Neural cell (in vitro differentiated cells): ENCODE measurements around the gene GABBR2. TPM values are rescaled to one million over a fixed set of nuclear protein-coding genes. Genes with fewer than 3 reads are reported as not detected.

Source experiments
- H2AFZ ChIP-seq: fragments of 200-600, 300-800 bp; sonication (generic), shearing (Covaris generic); 2 replicates; pipeline ENCODE4 v1.6.0; 2014; ENCODE audit warnings: low read depth, mild to moderate bottlenecking, antibody characterized with exemption, low read length, moderate library complexity
- H3F3A ChIP-seq: fragments of 200-600 bp; shearing (Covaris generic); 2 replicates; pipeline ENCODE4 v1.6.1; 2016; ENCODE audit warnings: mild to moderate bottlenecking, moderate library complexity, mixed read lengths, antibody characterized with exemption, low read length; ENCODE audit not compliant: insufficient read depth, poor library complexity, severe bottlenecking
- H3K27ac ChIP-seq: fragments of 200-600, 300-800 bp; sonication (generic), shearing (Covaris generic); 2 replicates; pipeline ENCODE4 v1.5.1; 2014; ENCODE audit warnings: mild to moderate bottlenecking, low read length, moderate library complexity
- H3K27me3 ChIP-seq: fragments of 300-800, 200-600 bp; sonication (generic), shearing (Covaris generic); 2 replicates; pipeline ENCODE4 v1.6.0; 2014; ENCODE audit warnings: mild to moderate bottlenecking, low read depth, low read length, moderate library complexity; ENCODE audit not compliant: insufficient read depth
- H3K36me3 ChIP-seq: fragments of 300-800, 200-600 bp; sonication (generic), shearing (Covaris generic); 2 replicates; pipeline ENCODE4 v1.5.1; 2014; ENCODE audit warnings: mild to moderate bottlenecking, antibody characterized with exemption, low read length, moderate library complexity; ENCODE audit not compliant: insufficient read depth
- H3K4me2 ChIP-seq: fragments of 300-800, 200-600 bp; sonication (generic), shearing (Covaris generic); 2 replicates; pipeline ENCODE4 v1.6.0; 2014; ENCODE audit warnings: mild to moderate bottlenecking, low read length
- H3K4me3 ChIP-seq: fragments of 300-800, 200-600 bp; sonication (generic), shearing (Covaris generic); 2 replicates; pipeline ENCODE4 v1.5.1; 2014; ENCODE audit warnings: mild to moderate bottlenecking, low read length, moderate library complexity
- H3K79me2 ChIP-seq: fragments of 200-600 bp; shearing (Covaris generic); replicated peaks from 2 replicates; pipeline ENCODE4 v1.6.0; 2014; ENCODE audit warnings: mild to moderate bottlenecking, low read length, moderate library complexity; ENCODE audit not compliant: insufficient read depth
- H3K9ac ChIP-seq: fragments of 300-800, 200-600 bp; sonication (generic), shearing (Covaris generic); 2 replicates; pipeline ENCODE4 v1.6.1; 2016; ENCODE audit warnings: mild to moderate bottlenecking, low read length, mixed read lengths
- H3K9me2 ChIP-seq: fragments of 200-600 bp; shearing (Covaris generic); 2 replicates; pipeline ENCODE4 v1.6.1; 2016; ENCODE audit warnings: mild to moderate bottlenecking, low read length, mixed read lengths; ENCODE audit not compliant: insufficient read depth
- H3K9me3 ChIP-seq: fragments of 200-600, 300-800 bp; sonication (generic), shearing (Covaris generic); 2 replicates; pipeline ENCODE4 v1.6.1; 2016; ENCODE audit warnings: mild to moderate bottlenecking, mixed run types, low read length, moderate library complexity, mixed read lengths
- H4K20me1 ChIP-seq: fragments of 200-600 bp; shearing (Covaris generic); 2 replicates; pipeline ENCODE4 v1.6.1; 2016; ENCODE audit warnings: mild to moderate bottlenecking, mixed run types; ENCODE audit not compliant: insufficient read depth
- CTCF ChIP-seq: fragments of 450-650 bp; IDR thresholded peaks from 2 replicates; pipeline ENCODE4 v1.5.1; 2014; ENCODE audit warnings: antibody characterized with exemption, mild to moderate bottlenecking, moderate library complexity; ENCODE audit not compliant: poor library complexity, severe bottlenecking
- EP300 ChIP-seq: fragments of 450-650 bp; conservative IDR thresholded peaks from 2 replicates; pipeline ENCODE4 v1.6.1; 2014; ENCODE audit warnings: antibody characterized with exemption, mild to moderate bottlenecking, moderate library complexity; ENCODE audit not compliant: poor library complexity, severe bottlenecking
- EZH2 ChIP-seq: fragments of 200-600, 300-800 bp; shearing (Covaris generic), sonication (generic); IDR thresholded peaks from 2 replicates; pipeline ENCODE4 v1.6.1; 2014; ENCODE audit warnings: antibody characterized with exemption, low read length, borderline replicate concordance, mild to moderate bottlenecking; ENCODE audit not compliant: insufficient read depth, poor library complexity, severe bottlenecking
- MXI1 ChIP-seq: fragments of 450-650 bp; conservative IDR thresholded peaks from 2 replicates; pipeline ENCODE4 v1.6.1; 2014; ENCODE audit warnings: antibody characterized with exemption, mild to moderate bottlenecking; ENCODE audit not compliant: poor library complexity, severe bottlenecking
- POLR2AphosphoS5 ChIP-seq: IDR thresholded peaks from 2 replicates; pipeline ENCODE4 v1.6.1; 2012
- RAD21 ChIP-seq: fragments of 450-650 bp; conservative IDR thresholded peaks from 2 replicates; pipeline ENCODE4 v1.6.1; 2014; ENCODE audit warnings: antibody characterized with exemption, mild to moderate bottlenecking, moderate library complexity
- SMC3 ChIP-seq: fragments of 450-650 bp; conservative IDR thresholded peaks from 2 replicates; pipeline ENCODE4 v1.6.1; 2014; ENCODE audit warnings: antibody characterized with exemption, mild to moderate bottlenecking, moderate library complexity; ENCODE audit not compliant: poor library complexity
- TAF1 ChIP-seq: IDR thresholded peaks from 2 replicates; pipeline ENCODE4 v1.6.1; 2012; ENCODE audit warnings: low read depth
- polyA plus RNA-seq: library from polyadenylated mRNA; depleted of rRNA; stranded (reverse); fragments of >200 nt; gene quantifications from 2 replicates; pipeline ENCODE4 v1.2.3, GENCODE V29; 2014
- TF ChIP-seq, protein P1 (sequence below): IDR thresholded peaks from 2 replicates; pipeline ENCODE4 v1.6.1; 2012; ENCODE audit warnings: borderline replicate concordance

Gene GABBR2
- polyA plus RNA-seq, 1 donor from 2014 or later: 7.1 TPM

DNA sequence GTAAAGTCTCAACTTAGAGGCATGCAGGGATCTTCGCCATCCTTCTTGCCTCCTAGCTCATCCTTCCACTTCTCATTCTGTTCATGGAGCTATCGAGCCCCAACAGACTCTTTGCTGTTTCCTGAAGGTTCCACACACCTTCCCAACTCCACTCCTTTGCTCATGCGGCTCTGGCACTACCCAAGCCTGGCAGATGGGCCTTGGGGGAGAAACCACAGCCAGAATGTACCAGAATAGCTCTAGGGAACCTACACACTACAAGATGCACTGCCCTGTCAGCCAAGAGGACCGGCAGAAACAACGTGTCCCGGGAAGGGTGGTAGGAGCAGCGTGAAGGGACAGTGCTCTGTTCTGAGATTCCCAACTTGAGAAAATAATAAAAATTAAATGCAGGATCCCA lies 178.9 kb downstream of the GABBR2 start:
- H3K27ac ChIP-seq: no peak overlapping the region
- no peak overlapping the region for H2AFZ ChIP-seq
- no peak overlapping the region for H3K4me2 ChIP-seq
- H3K9me2 ChIP-seq: no peaks in the 10 kb centered on the region
- no peaks in the 10 kb centered on the region for H3K79me2 ChIP-seq
- H3K9me3 ChIP-seq: no peaks in the 10 kb centered on the region
- no peaks in the 10 kb centered on the region for H3K36me3 ChIP-seq
- no peaks in the 10 kb centered on the region for H4K20me1 ChIP-seq
- TF ChIP-seq RAD21 (no peak), TAF1 (no peak), CTCF (no peak), EZH2 (no peak), EP300 (no peak)
- TF ChIP-seq, protein P1, sequence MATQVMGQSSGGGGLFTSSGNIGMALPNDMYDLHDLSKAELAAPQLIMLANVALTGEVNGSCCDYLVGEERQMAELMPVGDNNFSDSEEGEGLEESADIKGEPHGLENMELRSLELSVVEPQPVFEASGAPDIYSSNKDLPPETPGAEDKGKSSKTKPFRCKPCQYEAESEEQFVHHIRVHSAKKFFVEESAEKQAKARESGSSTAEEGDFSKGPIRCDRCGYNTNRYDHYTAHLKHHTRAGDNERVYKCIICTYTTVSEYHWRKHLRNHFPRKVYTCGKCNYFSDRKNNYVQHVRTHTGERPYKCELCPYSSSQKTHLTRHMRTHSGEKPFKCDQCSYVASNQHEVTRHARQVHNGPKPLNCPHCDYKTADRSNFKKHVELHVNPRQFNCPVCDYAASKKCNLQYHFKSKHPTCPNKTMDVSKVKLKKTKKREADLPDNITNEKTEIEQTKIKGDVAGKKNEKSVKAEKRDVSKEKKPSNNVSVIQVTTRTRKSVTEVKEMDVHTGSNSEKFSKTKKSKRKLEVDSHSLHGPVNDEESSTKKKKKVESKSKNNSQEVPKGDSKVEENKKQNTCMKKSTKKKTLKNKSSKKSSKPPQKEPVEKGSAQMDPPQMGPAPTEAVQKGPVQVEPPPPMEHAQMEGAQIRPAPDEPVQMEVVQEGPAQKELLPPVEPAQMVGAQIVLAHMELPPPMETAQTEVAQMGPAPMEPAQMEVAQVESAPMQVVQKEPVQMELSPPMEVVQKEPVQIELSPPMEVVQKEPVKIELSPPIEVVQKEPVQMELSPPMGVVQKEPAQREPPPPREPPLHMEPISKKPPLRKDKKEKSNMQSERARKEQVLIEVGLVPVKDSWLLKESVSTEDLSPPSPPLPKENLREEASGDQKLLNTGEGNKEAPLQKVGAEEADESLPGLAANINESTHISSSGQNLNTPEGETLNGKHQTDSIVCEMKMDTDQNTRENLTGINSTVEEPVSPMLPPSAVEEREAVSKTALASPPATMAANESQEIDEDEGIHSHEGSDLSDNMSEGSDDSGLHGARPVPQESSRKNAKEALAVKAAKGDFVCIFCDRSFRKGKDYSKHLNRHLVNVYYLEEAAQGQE: no peak
- H3F3A ChIP-seq: no peaks in the 10 kb centered on the region
- H3K9ac ChIP-seq: no peak overlapping the region
- H3K27me3 ChIP-seq: no peaks in the 10 kb centered on the region
- no peak overlapping the region for H3K4me3 ChIP-seq

DNA sequence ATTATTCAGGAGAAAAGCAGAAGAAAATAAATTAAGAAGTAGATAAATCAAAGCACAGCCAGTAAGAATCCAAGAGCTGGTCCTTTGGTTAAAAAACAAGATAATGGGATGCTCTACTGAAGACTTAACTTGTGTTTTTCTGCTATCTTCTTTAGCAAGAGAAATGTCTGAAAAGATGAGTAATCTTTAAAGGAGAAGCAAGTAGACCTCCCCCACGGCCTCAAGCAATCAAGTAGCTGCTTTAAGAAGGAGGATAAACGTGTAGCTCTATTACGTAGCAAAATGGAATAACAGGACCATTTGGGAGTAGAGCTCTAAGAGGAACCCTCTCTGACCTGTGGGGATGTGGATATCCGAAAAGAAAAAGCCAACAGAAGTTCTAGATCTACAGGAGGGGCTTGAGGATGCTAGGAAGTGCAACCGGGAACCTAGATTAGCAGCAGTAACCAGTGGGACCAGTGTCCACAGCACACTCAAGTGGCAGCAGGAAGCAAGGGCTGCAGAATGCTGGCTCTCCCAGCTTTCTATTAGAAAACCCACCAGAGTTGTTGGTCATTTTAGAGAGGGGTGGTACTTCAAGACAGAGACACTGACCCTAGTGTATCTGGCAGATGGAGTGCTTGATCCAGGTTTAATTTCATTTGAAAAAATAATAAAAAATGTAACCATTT lies 185.4 kb downstream of the GABBR2 start:
- H3K79me2 ChIP-seq: no peaks in the 10 kb centered on the region
- no peaks in the 10 kb centered on the region for H3K9me3 ChIP-seq
- H3K27ac ChIP-seq: no peak overlapping the region
- H3K27me3 ChIP-seq: no peaks in the 10 kb centered on the region
- H2AFZ ChIP-seq: no peak overlapping the region
- H3K4me2 ChIP-seq: no peak overlapping the region
- no peaks in the 10 kb centered on the region for H3K36me3 ChIP-seq
- H4K20me1 ChIP-seq: no peaks in the 10 kb centered on the region
- H3K9me2 ChIP-seq: no peaks in the 10 kb centered on the region
- no peak for TF ChIP-seq MXI1
- no peak for TF ChIP-seq EP300
- TF ChIP-seq EZH2: no peak
- TF ChIP-seq SMC3: no peak
- TF ChIP-seq POLR2AphosphoS5: no peak
- TF ChIP-seq, protein P1: no peak
- no peak for TF ChIP-seq TAF1
- TF ChIP-seq RAD21: no peak
- TF ChIP-seq CTCF: no peak
- H3K9ac ChIP-seq: no peak overlapping the region
- no peaks in the 10 kb centered on the region for H3F3A ChIP-seq
- no peak overlapping the region for H3K4me3 ChIP-seq
